AG09309 (cell line): ENCODE measurements around the gene LONP1.
A peak's percentile ranks its signal among the peaks of the same experiment; 100 is the strongest.

ENCODE experiments used
- DNase-seq: peaks from one replicate; pipeline ENCODE4 v3.0.0-alpha.2; 2010; ENCODE audit warnings: low read depth
- H3K4me3 ChIP-seq: 2 replicates; pipeline ENCODE4 v1.5.1; 2011; ENCODE audit warnings: mild to moderate bottlenecking, low read depth, low read length, moderate library complexity; ENCODE audit not compliant: control insufficient read depth
- TF ChIP-seq, protein P1 (sequence below): IDR thresholded peaks from 2 replicates; pipeline ENCODE4 v1.5.1; 2011; ENCODE audit warnings: mild to moderate bottlenecking, low read depth, low read length, inconsistent platforms; ENCODE audit not compliant: insufficient read depth, control insufficient read depth; ENCODE audit errors: missing control alignments

Gene LONP1

DNA sequence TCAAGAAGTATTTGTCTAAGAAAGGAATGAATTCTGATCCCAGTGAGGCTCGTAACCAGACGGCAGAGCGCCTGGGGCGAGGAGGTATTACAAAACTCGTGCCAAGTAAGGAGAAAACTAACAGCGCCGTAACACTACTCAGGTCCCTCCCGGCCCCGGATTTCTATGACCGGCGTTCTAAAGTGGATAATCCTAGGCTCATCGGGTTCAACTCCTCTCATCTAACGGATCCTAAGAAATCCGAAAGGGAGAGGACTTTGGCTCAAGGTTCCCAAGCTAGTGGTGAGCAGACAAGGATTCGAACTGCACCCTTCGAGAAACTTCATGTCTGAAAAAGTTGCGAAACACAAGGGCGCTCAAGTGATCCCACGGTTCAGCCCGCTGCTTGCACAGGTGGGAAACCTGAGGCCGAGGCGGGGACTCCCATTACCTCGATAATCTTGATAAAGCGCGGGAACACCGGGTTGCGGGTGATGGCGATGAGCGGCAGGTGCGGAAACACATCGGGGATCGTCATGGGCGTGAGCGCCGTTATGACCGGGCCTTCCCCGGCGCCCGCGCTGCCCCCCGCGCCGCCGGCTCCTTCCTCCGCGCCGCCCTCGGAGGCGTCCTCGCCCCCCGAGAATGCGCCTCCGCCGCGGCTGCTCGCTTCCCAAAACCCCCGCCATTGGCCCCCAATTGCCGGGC is 529 bp downstream of the LONP1 start:
- DNase-seq: no peak
- H3K4me3 ChIP-seq: peak overlapping the region; percentile 63
- TF ChIP-seq, protein P1, sequence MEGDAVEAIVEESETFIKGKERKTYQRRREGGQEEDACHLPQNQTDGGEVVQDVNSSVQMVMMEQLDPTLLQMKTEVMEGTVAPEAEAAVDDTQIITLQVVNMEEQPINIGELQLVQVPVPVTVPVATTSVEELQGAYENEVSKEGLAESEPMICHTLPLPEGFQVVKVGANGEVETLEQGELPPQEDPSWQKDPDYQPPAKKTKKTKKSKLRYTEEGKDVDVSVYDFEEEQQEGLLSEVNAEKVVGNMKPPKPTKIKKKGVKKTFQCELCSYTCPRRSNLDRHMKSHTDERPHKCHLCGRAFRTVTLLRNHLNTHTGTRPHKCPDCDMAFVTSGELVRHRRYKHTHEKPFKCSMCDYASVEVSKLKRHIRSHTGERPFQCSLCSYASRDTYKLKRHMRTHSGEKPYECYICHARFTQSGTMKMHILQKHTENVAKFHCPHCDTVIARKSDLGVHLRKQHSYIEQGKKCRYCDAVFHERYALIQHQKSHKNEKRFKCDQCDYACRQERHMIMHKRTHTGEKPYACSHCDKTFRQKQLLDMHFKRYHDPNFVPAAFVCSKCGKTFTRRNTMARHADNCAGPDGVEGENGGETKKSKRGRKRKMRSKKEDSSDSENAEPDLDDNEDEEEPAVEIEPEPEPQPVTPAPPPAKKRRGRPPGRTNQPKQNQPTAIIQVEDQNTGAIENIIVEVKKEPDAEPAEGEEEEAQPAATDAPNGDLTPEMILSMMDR: no peak

DNA sequence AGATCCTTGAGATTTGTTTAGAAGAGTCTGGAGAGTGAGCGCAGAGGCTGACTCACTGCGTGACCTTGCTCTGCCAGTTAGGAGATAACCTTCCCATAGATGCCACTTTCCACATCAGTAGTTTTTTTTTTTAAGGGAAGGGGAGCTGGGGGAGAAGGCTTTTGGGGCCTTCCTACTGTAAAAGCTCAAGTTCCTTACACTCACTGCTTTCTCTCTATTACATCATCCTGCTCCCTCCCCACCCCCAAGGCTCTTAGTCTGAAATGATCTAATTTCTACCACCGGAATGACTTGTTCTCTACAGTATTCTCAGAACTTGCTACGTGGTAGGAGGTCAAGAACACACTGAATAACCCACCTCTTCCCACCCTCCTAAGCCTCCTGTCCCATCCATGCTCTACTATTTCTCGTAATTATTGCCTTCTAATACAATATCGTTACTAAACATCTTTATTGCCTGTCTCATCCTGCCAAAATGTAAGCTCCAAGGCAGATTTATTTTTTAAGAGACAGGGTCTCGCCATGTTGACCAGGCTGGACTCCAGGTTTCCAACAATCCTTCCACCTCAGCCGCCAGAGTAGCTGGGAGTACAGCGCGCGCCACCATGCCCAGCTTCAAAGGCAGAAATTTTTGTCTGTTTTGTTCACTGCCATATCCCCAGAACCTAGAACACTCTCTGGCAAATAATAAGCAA is 1.2 kb downstream of the LONP1 start:
- peak; percentile 88 for DNase-seq

GRCh38 chr19:5718037-5718578 is 1.8 kb downstream of the LONP1 start:
- peak overlapping the region; percentile 63 for H3K4me3 ChIP-seq
- TF ChIP-seq, protein P1: no peak
- DNase-seq: no peak

More for the DNA sequence above, 1.2 kb downstream of the LONP1 start:
- TF ChIP-seq, protein P1: no peak
- H3K4me3 ChIP-seq: peak overlapping the region; percentile 63

DNA sequence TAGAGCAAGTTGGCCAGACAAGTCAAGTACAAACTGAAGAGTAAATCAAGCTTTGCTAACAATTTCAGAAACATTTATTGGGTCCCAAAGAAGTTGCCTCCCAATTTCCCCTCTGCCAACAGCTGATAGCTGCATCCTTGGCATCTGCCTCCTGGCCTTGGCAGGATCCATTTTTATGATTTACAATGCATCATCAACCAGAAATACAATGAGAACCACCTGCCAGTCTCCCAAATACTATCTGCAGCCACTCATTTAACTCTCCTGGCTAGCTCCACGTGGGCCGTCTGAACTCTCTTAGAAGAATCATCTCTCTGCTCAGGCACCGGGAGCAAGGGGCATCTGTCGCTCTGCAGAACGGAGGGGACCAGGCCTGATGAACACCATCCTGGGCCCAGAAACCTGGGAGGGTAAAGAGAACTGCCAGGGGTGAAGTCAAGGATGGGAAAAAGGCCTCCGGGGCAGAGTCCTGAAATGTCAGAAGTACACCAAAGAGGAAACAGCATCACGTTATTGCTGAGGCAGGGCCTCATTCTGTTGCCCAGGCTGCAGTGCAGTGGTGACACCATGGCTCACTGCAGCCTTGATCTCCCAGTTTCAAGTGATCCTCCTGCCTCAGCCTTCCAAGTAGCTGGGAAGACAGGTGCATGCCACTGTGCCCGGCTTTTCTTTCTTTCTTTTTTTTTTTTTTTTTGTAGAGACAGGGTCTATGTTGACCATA is 2.6 kb downstream of the LONP1 start:
- TF ChIP-seq, protein P1: no peak
- DNase-seq: no peak
- peak overlapping the region; percentile 63 for H3K4me3 ChIP-seq

- H3K4me3 ChIP-seq: no peak overlapping the region
- no peak for DNase-seq
- TF ChIP-seq, protein P1: no peak
Measured at GRCh38 chr19:5714816-5715215, 5.1 kb downstream of the LONP1 start.

DNA sequence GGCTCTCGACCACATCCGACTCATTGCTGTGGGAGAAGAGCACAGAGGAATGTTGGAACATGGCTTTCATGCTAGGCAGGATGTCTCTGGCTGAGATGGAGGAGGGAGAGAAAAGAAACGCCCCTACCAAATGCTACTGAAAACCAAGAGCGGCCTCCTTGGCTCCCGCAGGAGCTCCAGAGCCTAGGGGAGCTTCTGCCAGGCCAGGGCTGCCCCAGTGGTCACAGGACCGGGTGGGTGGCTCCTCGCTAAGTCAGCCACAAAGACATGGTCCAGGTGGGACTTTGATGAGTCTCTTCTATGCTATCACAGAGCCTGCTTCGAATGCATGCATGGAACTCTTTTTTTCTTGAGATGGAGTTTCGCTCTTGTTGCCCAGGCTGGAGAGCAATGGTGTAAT is 6.7 kb downstream of the LONP1 start:
- TF ChIP-seq, protein P1: no peak
- no peak for DNase-seq
- no peak overlapping the region for H3K4me3 ChIP-seq
